ENCODE data around the gene TM2D1. TPM values are rescaled to one million over a fixed set of nuclear protein-coding genes. Genes with fewer than 3 reads are reported as not detected.
"Not testable (repeated sequence)": the region's sequence is repeated elsewhere in the genome, so short reads cannot be mapped to it uniquely, and the experiment has no call there.

The TM2D1 gene
- total RNA-seq, 4 donors from 2014 or later = 55.7 to 84.4 (median 69.9) TPM

DNA sequence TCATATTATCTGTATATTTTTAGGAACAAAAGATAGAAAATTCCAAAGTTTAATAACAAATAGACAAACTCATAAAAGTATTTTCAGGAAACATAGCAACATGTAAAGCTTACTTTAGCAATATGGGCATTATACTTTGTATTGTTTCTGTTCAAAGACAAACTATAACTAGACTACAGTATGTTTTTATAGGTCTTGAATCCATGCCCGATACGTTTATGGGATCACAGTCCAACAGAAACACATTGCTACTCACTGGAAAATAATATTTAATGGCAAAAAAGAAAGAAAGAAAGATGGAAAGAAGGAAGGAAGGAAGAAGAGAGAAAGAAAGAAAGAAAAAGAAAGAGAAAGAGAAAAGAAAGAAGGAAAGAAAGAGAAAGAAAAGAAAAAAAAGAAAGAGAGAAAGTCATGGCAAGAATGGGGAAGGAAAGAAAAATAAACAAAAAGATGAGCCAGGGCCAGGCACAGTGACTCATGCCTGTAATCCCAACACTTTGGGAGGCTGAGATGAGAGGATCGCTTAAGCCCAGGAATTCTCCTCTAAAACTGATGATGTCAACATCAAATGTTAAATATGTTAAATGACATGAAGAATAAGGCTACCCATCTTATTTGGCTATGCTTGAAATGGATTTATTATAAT is 32.7 kb downstream of the TM2D1 start:
- intact Hi-C loops (cut with DNase I) = no loop called here
- no peak overlapping the region for H3K27ac ChIP-seq
- H3K4me1 ChIP-seq = no peaks in the 10 kb centered on the region
- no peaks in the 10 kb centered on the region for H3K9me3 ChIP-seq
- 70 to 73% methylated on average over 3 of the region's 3 CpGs for WGBS, 2 donors
- no peak overlapping the region for H3K4me3 ChIP-seq (replicated peaks in 1 of 3)
- DNase-seq = no peak
- TF ChIP-seq, protein P1, sequence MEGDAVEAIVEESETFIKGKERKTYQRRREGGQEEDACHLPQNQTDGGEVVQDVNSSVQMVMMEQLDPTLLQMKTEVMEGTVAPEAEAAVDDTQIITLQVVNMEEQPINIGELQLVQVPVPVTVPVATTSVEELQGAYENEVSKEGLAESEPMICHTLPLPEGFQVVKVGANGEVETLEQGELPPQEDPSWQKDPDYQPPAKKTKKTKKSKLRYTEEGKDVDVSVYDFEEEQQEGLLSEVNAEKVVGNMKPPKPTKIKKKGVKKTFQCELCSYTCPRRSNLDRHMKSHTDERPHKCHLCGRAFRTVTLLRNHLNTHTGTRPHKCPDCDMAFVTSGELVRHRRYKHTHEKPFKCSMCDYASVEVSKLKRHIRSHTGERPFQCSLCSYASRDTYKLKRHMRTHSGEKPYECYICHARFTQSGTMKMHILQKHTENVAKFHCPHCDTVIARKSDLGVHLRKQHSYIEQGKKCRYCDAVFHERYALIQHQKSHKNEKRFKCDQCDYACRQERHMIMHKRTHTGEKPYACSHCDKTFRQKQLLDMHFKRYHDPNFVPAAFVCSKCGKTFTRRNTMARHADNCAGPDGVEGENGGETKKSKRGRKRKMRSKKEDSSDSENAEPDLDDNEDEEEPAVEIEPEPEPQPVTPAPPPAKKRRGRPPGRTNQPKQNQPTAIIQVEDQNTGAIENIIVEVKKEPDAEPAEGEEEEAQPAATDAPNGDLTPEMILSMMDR (IDR thresholded peaks at IDR 0.05) = no peak
- no peak for TF ChIP-seq POLR2A (IDR thresholded peaks at IDR 0.05)
- H3K36me3 ChIP-seq = no peaks in the 10 kb centered on the region
- H3K27me3 ChIP-seq = no peaks in the 10 kb centered on the region

DNA sequence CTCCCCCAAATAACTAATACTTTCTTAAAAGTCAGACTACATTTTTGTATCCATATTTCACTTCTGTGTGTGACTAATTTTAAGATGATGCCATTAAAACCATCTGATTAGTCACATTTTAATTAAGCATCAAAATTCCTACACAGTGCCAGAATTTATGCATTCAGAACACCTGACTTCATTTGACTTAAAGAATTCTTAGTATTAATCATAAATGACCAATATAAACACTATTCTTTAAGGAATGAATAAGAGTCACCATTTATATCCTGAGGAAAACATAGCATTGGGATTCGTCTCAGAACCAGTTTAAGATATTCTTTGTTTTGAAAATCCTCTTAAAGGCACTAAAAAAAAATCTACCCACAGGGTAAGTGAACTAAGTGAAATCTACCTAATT is 37.0 kb downstream of the TM2D1 start:
- H3K4me3 ChIP-seq (replicated peaks in 1 of 3) = no peak overlapping the region
- TF ChIP-seq, protein P1 (IDR thresholded peaks at IDR 0.05) = no peak
- no peak for TF ChIP-seq POLR2A (IDR thresholded peaks at IDR 0.05)
- H3K36me3 ChIP-seq = no peaks in the 10 kb centered on the region
- no peak for DNase-seq
- no peaks in the 10 kb centered on the region for H3K4me1 ChIP-seq
- H3K9me3 ChIP-seq = no peaks in the 10 kb centered on the region
- no peak overlapping the region for H3K27ac ChIP-seq
- no peaks in the 10 kb centered on the region for H3K27me3 ChIP-seq
- 90 to 96% methylated on average over 1 of the region's 1 CpG for WGBS, 2 donors
- intact Hi-C loops (cut with DNase I) = no loop called here

DNA sequence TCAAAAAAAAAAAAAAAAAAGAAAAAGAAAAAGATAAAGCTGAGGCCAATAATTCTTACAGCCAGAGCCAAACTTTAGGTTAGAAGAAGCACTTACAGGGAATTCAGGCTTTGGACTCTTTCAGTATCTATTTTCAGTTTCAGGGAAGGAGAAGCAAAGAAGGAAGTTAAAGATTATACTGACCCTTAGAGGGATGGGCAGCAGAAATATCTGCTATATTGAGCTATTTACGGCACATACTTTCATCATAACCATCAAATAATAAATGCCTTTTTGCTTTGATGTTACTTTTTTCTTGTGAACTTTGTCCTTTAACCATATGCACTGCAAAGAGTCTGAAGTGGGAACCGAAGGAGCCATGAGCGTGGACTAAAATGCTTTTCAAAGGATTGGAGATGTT is 42.0 kb downstream of the TM2D1 start:
- Histone ChIP-seq H3K4me1 (no peaks in the 10 kb centered on the region), H3K27ac (no peak overlapping the region), H3K4me3 (replicated peaks in 1 of 3) (no peak overlapping the region), H3K36me3 (peaks cover 0 to 3% of the 10 kb centered on the region in 2 donors), H3K9me3 (no peaks in the 10 kb centered on the region), H3K27me3 (no peaks in the 10 kb centered on the region)
- WGBS, 2 donors = 79 to 81% methylated on average over 3 of the region's 3 CpGs
- no peak for DNase-seq
- intact Hi-C loops (cut with DNase I) = no loop called here
- no peak for TF ChIP-seq POLR2A (IDR thresholded peaks at IDR 0.05)
- TF ChIP-seq, protein P1 (IDR thresholded peaks at IDR 0.05) = no peak

DNA sequence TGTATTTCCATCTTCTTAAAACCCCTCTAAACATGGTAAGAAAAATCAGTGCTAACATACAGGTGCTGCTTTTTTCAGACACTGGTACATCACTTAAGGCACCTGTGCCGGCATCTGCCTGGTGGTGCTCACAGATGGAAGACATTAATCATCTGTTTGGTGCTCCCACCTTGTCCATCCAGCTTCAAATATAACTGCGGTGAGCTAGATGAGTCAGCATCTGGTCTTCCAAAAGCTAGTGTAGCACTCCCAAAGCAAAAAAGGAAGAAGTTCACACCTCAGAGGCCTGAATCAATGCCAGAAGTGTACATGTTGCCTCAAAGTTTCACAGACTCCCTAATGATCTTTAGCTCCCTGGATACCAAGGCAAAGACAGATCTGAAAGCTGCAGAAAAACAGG is 44.4 kb downstream of the TM2D1 start:
- 93 to 96% methylated on average over 2 of the region's 2 CpGs for WGBS, 2 donors
- H3K4me1 ChIP-seq = no peaks in the 10 kb centered on the region
- DNase-seq = no peak
- no peaks in the 10 kb centered on the region for H3K27me3 ChIP-seq
- H3K9me3 ChIP-seq = no peaks in the 10 kb centered on the region
- TF ChIP-seq, protein P1 (IDR thresholded peaks at IDR 0.05) = no peak
- no peak for TF ChIP-seq POLR2A (IDR thresholded peaks at IDR 0.05)
- peaks cover 0 to 3% of the 10 kb centered on the region in 2 donors for H3K36me3 ChIP-seq
- H3K4me3 ChIP-seq (replicated peaks in 1 of 3) = no peak overlapping the region
- no peak overlapping the region for H3K27ac ChIP-seq
- intact Hi-C loops (cut with DNase I) = no loop called here

DNA sequence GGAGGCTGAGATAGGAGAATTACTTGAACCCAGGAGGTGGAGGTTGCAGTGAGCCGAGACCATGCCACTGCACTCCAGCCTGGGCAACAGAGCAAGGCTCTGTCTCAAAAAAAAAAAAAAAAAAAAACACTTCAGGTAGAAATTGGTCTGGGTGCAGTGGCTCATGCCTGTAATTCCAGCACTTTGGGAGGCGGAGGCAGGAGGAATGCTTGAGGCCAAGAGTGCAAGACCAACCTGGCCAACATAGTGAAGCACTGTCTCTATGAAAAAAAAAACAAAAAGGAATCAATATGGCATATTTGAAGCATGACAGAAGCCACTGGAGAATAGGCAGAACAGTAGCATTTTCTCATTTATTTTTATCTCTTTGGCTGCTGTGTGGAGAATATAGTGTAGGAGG is 48.1 kb downstream of the TM2D1 start:
- DNase-seq; H3K27ac ChIP-seq; H3K4me3 ChIP-seq (replicated peaks in 1 of 3); H3K36me3 ChIP-seq; H3K9me3 ChIP-seq; intact Hi-C loops (cut with DNase I); H3K4me1 ChIP-seq; H3K27me3 ChIP-seq: not testable (repeated sequence)
- WGBS, 2 donors = 97 to 98% methylated on average over 2 of the region's 2 CpGs
